Choroid plexus epithelial cell (primary cell): ENCODE data around the gene AAMDC.
"Not testable (repeated sequence)": the region's sequence is repeated elsewhere in the genome, so short reads cannot be mapped to it uniquely, and the experiment has no call there.

Experiments
- DNase-seq: peaks from one replicate; pipeline ENCODE4 v3.0.0-alpha.2; 2010; ENCODE audit warnings: low read depth
- H3K4me3 ChIP-seq: 2 replicates; pipeline ENCODE4 v1.5.1; 2011; ENCODE audit warnings: low read depth, mild to moderate bottlenecking, control low read depth, low read length, moderate library complexity
- CTCF ChIP-seq: conservative IDR thresholded peaks from 2 replicates; pipeline ENCODE4 v1.5.1; 2011; ENCODE audit warnings: low read depth, mild to moderate bottlenecking, control low read depth, inconsistent platforms, low read length, moderate library complexity

The AAMDC gene

GRCh38 chr11:77909277-77909676 is 88.3 kb downstream of the AAMDC start:
- H3K4me3 ChIP-seq: no peak overlapping the region
- TF ChIP-seq CTCF: no peak
- DNase-seq: no peak

- not testable (repeated sequence) for H3K4me3 ChIP-seq
- DNase-seq: peak; percentile 68
These were observed 89.9 kb downstream of the AAMDC start for GRCh38 chr11:77910828-77911227.

- DNase-seq: peak; percentile 15
These were observed 92.8 kb downstream of the AAMDC start for GRCh38 chr11:77913608-77914306.

GRCh38 chr11:77914307-77914791 is 93.4 kb downstream of the AAMDC start:
- peak; percentile 92 for DNase-seq
- not testable (repeated sequence) for H3K4me3 ChIP-seq

More at GRCh38 chr11:77913608-77914306, 92.8 kb downstream of the AAMDC start:
- not testable (repeated sequence) for H3K4me3 ChIP-seq

- not testable (repeated sequence) for H3K4me3 ChIP-seq, DNase-seq
These were observed 96.8 kb downstream of the AAMDC start for GRCh38 chr11:77917713-77918112.
